Stimulated activated CD4-positive, alpha-beta T cell treated with anti-CD3 and anti-CD28 coated beads, Interleukin-1b, Interleukin-23, amount 100 ng/mL, for 24 hours (primary cell): Measurements from ENCODE around the gene RPUSD2.

Experiments used
- DNase-seq, 4 experiments: peaks; one replicate each; pipeline ENCODE4 v3.0.0-alpha.2; 2020; ENCODE audit warnings: low read depth in 4 of 4, low spot score in 1 of 4

RPUSD2 gene

DNA sequence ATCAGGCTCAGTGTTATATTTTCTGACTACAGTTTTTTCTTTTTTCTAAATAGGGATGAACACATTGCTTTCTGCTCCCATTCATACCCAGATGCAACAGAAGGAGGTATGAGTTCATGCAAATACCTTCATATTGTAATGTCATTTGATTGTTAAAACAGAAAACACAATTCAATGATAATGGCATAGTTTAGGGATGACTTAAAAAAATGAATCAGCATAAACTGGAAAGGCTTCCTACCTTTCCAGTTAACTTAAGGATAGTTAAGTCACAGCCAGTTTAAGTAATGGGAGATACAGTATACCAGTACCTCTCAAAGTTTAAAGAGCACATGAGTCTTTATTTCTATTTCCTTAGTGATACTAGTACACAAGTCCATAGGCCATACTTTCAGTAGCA lies 49.8 kb downstream of the RPUSD2 start:
- DNase-seq = no peak

DNA sequence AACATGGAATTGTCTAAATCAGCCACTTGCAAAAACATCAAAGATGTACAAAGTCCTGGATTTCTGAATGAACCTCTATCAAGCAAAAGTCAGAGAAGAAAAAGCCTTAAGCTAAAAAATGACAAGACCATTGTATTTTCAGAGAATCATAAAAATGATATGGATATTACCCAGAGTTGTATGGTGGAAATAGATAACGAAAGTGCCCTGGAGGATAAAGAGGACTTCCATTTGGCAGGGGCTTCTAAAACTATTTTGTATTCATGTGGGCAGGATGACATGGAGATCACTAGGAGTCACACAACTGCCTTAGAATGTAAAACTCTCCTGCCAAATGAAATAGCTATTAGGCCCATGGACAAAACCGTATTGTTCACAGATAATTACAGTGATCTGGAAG lies 54.3 kb downstream of the RPUSD2 start:
- DNase-seq = no peak
